H1 (cell line): Measurements from ENCODE around the gene DEGS2. TPM values are rescaled to one million over a fixed set of nuclear protein-coding genes. Genes with fewer than 3 reads are reported as not detected.

Source experiments
- CTCF ChIA-PET: fragments of 300-600 bp; sonication (Branson Sonifier 250); formaldehyde crosslinking; loops from one replicate; lab custom pipeline; 2021; ENCODE audit not compliant: partially characterized antibody; lab: Charles Lee
- POLR2A ChIA-PET: fragments of 300-600 bp; sonication (Branson Sonifier 250); formaldehyde crosslinking; loops from one replicate; lab custom pipeline; 2021; ENCODE audit warnings: inconsistent platforms; ENCODE audit not compliant: partially characterized antibody; lab: Charles Lee
- DNase-seq, 2 experiments: peaks; one replicate each; pipeline versions ENCODE4 v3.0.0 to v3.0.0-alpha.2; 2010 to 2022; ENCODE audit warnings: low spot score in 2 of 2, low read depth in 1 of 2, mixed read lengths in 1 of 2
- FAIRE-seq: peaks from 2 replicates; lab custom pipeline; 2011; peaks lifted over from hg19 to GRCh38; lab: Jason Lieb, UNC
- H2AFZ ChIP-seq: 2 replicates; pipeline ENCODE4 v1.8.1; 2012; ENCODE audit warnings: low read length, inconsistent platforms
- H2AK5ac ChIP-seq: 2 replicates; pipeline ENCODE4 v1.6.1; 2013; ENCODE audit warnings: low read depth, low read length
- H2BK120ac ChIP-seq: replicated peaks from 2 replicates; pipeline ENCODE3; 2013; ENCODE audit warnings: low read depth, low read length, inconsistent platforms
- H2BK12ac ChIP-seq: 2 replicates; pipeline ENCODE4 v1.6.1; 2013; ENCODE audit warnings: low read depth, low read length
- H2BK15ac ChIP-seq: 2 replicates; pipeline ENCODE4 v1.6.1; 2013; ENCODE audit warnings: low read length
- H2BK20ac ChIP-seq: 2 replicates; pipeline ENCODE4 v1.6.1; 2013; ENCODE audit warnings: low read length
- H2BK5ac ChIP-seq: 2 replicates; pipeline ENCODE4 v1.6.1; 2013; ENCODE audit warnings: low read depth, low read length
- H3K14ac ChIP-seq: 2 replicates; pipeline ENCODE4 v1.6.1; 2013; ENCODE audit warnings: inconsistent platforms; ENCODE audit not compliant: insufficient read length
- H3K18ac ChIP-seq: 2 replicates; pipeline ENCODE4 v1.6.1; 2013; ENCODE audit warnings: low read length; ENCODE audit errors: extremely low read depth
- H3K23ac ChIP-seq: 2 replicates; pipeline ENCODE4 v1.6.1; 2013; ENCODE audit warnings: inconsistent platforms; ENCODE audit not compliant: insufficient read length
- H3K23me2 ChIP-seq: 2 replicates; pipeline ENCODE4 v1.6.1; 2013; ENCODE audit warnings: low read depth, low read length
- H3K27ac ChIP-seq: 2 replicates; pipeline ENCODE4 v1.6.1; 2011; ENCODE audit warnings: low read depth, low read length, inconsistent platforms
- H3K27me3 ChIP-seq, 4 experiments: replicated peaks in 1 of 4; 1 replicate in 1 of 4; 2 replicates in 3 of 4; pipeline versions ENCODE4 v1.6.1 to v1.8.1; 2011 to 2013; ENCODE audit warnings: low read length in 3 of 4, mild to moderate bottlenecking in 3 of 4, inconsistent platforms in 2 of 4, mixed read lengths in 2 of 4, moderate library complexity in 1 of 4; ENCODE audit not compliant: control insufficient read depth in 3 of 4, insufficient read depth in 3 of 4; ENCODE audit errors: extremely low read depth in 1 of 4
- H3K36me3 ChIP-seq, 4 experiments: 2 replicates each; pipeline versions ENCODE4 v1.6.1 to v1.8.1; 2011 to 2013; ENCODE audit warnings: mild to moderate bottlenecking in 4 of 4, low read length in 3 of 4, moderate library complexity in 2 of 4, control low read depth in 1 of 4, inconsistent platforms in 1 of 4; ENCODE audit not compliant: insufficient read depth in 4 of 4, control insufficient read depth in 2 of 4
- H3K4ac ChIP-seq: replicated peaks from 2 replicates; pipeline ENCODE3; 2013; ENCODE audit warnings: low read length, low read depth, mixed read lengths, inconsistent platforms; ENCODE audit not compliant: insufficient read length
- H3K4me1 ChIP-seq, 4 experiments: replicated peaks in 1 of 4; 1 replicate in 1 of 4; 2 replicates in 3 of 4; pipeline versions ENCODE4 v1.6.1 to v1.8.1; 2011 to 2013; ENCODE audit warnings: low read length in 3 of 4, inconsistent platforms in 2 of 4, mixed read lengths in 1 of 4; ENCODE audit not compliant: insufficient read depth in 4 of 4, control insufficient read depth in 3 of 4
- H3K4me2 ChIP-seq, 2 experiments: 2 replicates each; pipeline versions ENCODE4 v1.6.1 to v1.8.1; 2011 to 2013; ENCODE audit warnings: low read depth in 2 of 2, low read length in 2 of 2, control low read depth in 1 of 2, inconsistent platforms in 1 of 2, mild to moderate bottlenecking in 1 of 2; ENCODE audit not compliant: insufficient read depth in 1 of 2
- H3K4me3 ChIP-seq, 4 experiments: fragments of 200-600, 300-600 bp in 1 of 4; sonication (generic), shearing (Covaris generic), sonication (Bioruptor Twin) in 1 of 4; 2 replicates each; pipeline versions ENCODE4 v1.5.1 to v1.8.1; 2011 to 2016; ENCODE audit warnings: low read length in 4 of 4, low read depth in 3 of 4, control low read depth in 2 of 4, inconsistent platforms in 2 of 4, mild to moderate bottlenecking in 2 of 4, mixed read lengths in 1 of 4, moderate library complexity in 1 of 4; ENCODE audit not compliant: insufficient read depth in 2 of 4; ENCODE audit errors: extremely low read depth in 1 of 4
- H3K56ac ChIP-seq: replicated peaks from 2 replicates; pipeline ENCODE3; 2013; ENCODE audit warnings: low read depth, mild to moderate bottlenecking, mixed read lengths, low read length, inconsistent platforms; ENCODE audit not compliant: insufficient read length
- H3K79me1 ChIP-seq: 2 replicates; pipeline ENCODE4 v1.6.1; 2013; ENCODE audit warnings: low read depth, low read length, control low read depth
- H3K79me2 ChIP-seq, 2 experiments: 2 replicates each; pipeline versions ENCODE4 v1.6.1 to v1.8.1; 2012 to 2013; ENCODE audit warnings: low read length in 2 of 2, mild to moderate bottlenecking in 2 of 2, inconsistent platforms in 1 of 2; ENCODE audit not compliant: insufficient read depth in 2 of 2, control insufficient read depth in 1 of 2
- H3K9ac ChIP-seq, 4 experiments: replicated peaks in 1 of 4; 1 replicate in 1 of 4; 2 replicates in 3 of 4; pipeline versions ENCODE4 v1.6.1 to v1.8.1; 2011 to 2013; ENCODE audit warnings: low read depth in 3 of 4, low read length in 3 of 4, control low read depth in 2 of 4, mild to moderate bottlenecking in 2 of 4, moderate library complexity in 2 of 4, inconsistent platforms in 1 of 4; ENCODE audit errors: extremely low read depth in 1 of 4
- H3K9me3 ChIP-seq, 2 experiments: 2 replicates each; pipeline versions ENCODE4 v1.6.1 to v1.8.1; 2012 to 2013; ENCODE audit warnings: mild to moderate bottlenecking in 2 of 2, moderate library complexity in 2 of 2, control low read depth in 1 of 2, inconsistent platforms in 1 of 2, low read depth in 1 of 2, low read length in 1 of 2, mixed read lengths in 1 of 2; ENCODE audit not compliant: insufficient read depth in 2 of 2
- H4K20me1 ChIP-seq, 2 experiments: replicated peaks in 1 of 2; 2 replicates each; pipeline versions ENCODE3 to v1.8.1; 2011 to 2013; ENCODE audit warnings: inconsistent platforms in 2 of 2, low read length in 2 of 2, mild to moderate bottlenecking in 1 of 2; ENCODE audit not compliant: insufficient read depth in 2 of 2, control insufficient read depth in 1 of 2
- H4K5ac ChIP-seq: 2 replicates; pipeline ENCODE4 v1.6.1; 2013; ENCODE audit warnings: low read length, low read depth, mixed read lengths, inconsistent platforms; ENCODE audit not compliant: insufficient read length
- H4K8ac ChIP-seq: 2 replicates; pipeline ENCODE4 v1.8.0; 2013; ENCODE audit warnings: mild to moderate bottlenecking, moderate library complexity, low read length, inconsistent platforms; ENCODE audit not compliant: insufficient read depth; ENCODE audit errors: extremely low read depth
- H4K91ac ChIP-seq: replicated peaks from 2 replicates; pipeline ENCODE3; 2013; ENCODE audit warnings: low read length, mixed read lengths, inconsistent platforms; ENCODE audit not compliant: insufficient read length
- EZH2 ChIP-seq: fragments of 200-600 bp; sonication (generic); IDR thresholded peaks from 2 replicates; pipeline ENCODE4 v1.7.1; 2012; ENCODE audit warnings: low read depth, mild to moderate bottlenecking, moderate library complexity, low read length, inconsistent platforms; ENCODE audit not compliant: severe bottlenecking
- GTF2F1 ChIP-seq: IDR thresholded peaks from 2 replicates; pipeline ENCODE4 v1.6.1; 2012; ENCODE audit warnings: low read depth, low read length, improper control_type of control experiment, borderline replicate concordance
- KDM1A ChIP-seq: fragments of 200-600, 300-600 bp; sonication (generic); IDR thresholded peaks from 2 replicates; pipeline ENCODE4 v1.7.1; 2016; ENCODE audit warnings: mild to moderate bottlenecking, low read length, borderline replicate concordance
- NANOG ChIP-seq: IDR thresholded peaks from 2 replicates; pipeline ENCODE4 v1.6.1; 2011; ENCODE audit warnings: low read length, low read depth, mild to moderate bottlenecking, inconsistent platforms; ENCODE audit not compliant: insufficient read depth, poor library complexity, severe bottlenecking
- NRF1 ChIP-seq: IDR thresholded peaks from 2 replicates; pipeline ENCODE4 v1.6.1; 2011; ENCODE audit warnings: mild to moderate bottlenecking, low read depth, low read length, improper control_type of control experiment
- RAD21 ChIP-seq, 2 experiments: IDR thresholded peaks in 1 of 2; conservative IDR thresholded peaks in 1 of 2; 2 replicates each; pipeline ENCODE4 v1.6.1; 2011; ENCODE audit warnings: low read depth in 2 of 2, low read length in 2 of 2, improper control_type of control experiment in 1 of 2, inconsistent platforms in 1 of 2, mild to moderate bottlenecking in 1 of 2, moderate library complexity in 1 of 2
- RXRA ChIP-seq: IDR thresholded peaks from 2 replicates; pipeline ENCODE4 v1.6.1; 2011; ENCODE audit warnings: low read depth, mild to moderate bottlenecking, low read length, moderate library complexity; ENCODE audit not compliant: insufficient read depth
- WGBS, 2 experiments: shearing (Covaris generic) in 1 of 2; methylation state at CpG; one replicate each; pipeline versions ENCODE4 v1.1.6 to v1.1.7; 2013 to 2015; ENCODE audit warnings: low lambda C conversion rate in 2 of 2, mixed read lengths in 2 of 2, inconsistent platforms in 1 of 2, low coverage in 1 of 2, missing lambda C conversion rate in 1 of 2; ENCODE audit not compliant: insufficient replicate concordance in 2 of 2, insufficient coverage in 1 of 2, insufficient read length in 1 of 2; ENCODE audit errors: extremely low coverage in 1 of 2, missing lambda C conversion rate in 1 of 2; 5-methylcytosine and 5-hydroxymethylcytosine counted together
- polyA plus RNA-seq, 7 experiments: library from polyadenylated mRNA; depleted of rRNA in 3 of 7; stranded (reverse) in 5 of 7; unstranded in 2 of 7; fragments of >200 nt in 5 of 7; fragments of 200-250 nt in 2 of 7; gene quantifications; 1 replicate in 5 of 7; 2 replicates in 1 of 7; 4 replicates in 1 of 7; pipeline versions ENCODE4 v1.2.1 to v1.2.3, GENCODE V29; 2011 to 2013; ENCODE audit warnings: missing spikeins in 2 of 7, mixed read lengths in 2 of 7
- total RNA-seq: library from RNA; stranded (reverse); fragmentation: NEBNext Ultra II Directional; extraction: Animal tissue kit (Norgen Biotek cat#: 25700); gene quantifications from 2 replicates; pipeline ENCODE4 v1.2.1, GENCODE V29; 2021

Gene DEGS2
- total and polyA plus RNA-seq, 2 of the 8 experiments (the other 6 are each of a cell fraction or from before 2014, with no cell fraction given): 0.61 to 0.82 TPM

DNA sequence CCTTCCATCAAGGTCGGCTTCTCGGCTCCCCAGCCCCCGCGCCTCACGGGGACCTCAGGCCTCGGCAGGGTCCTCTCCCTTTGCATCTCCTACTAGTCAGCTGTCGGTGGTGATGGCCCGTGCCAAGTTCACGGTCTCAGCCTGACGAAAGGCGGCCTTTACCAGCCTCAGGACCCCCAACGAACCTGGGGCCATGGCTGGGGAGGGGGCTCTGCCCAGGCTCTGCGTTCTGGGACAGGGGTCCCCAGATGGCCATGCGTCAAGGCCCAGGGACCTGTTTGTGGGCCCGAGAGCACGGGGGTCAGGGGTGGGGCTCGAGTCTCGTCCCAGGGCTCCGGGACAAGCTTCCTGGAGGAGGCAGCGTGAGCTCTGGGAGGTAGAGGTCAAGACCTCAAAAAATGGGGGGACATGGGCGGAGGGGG lies 32.8 kb upstream of the DEGS2 start:
- Histone ChIP-seq H3K4ac (peak overlapping the region; percentile 44), H3K18ac (peak overlapping the region; percentile 99), H2BK12ac (peak overlapping the region; percentile 44; the same call in 1 of the 2 replicates), H4K91ac (peak overlapping the region; percentile 37), H2AFZ (peak overlapping the region; percentile 37; the same call in 1 of the 2 replicates), H2BK20ac (no peak overlapping the region), H2AK5ac (no peak overlapping the region), H3K27me3 (no peaks in the 10 kb centered on the region), H3K9me3 (no peaks in the 10 kb centered on the region), H3K79me2 (no peaks in the 10 kb centered on the region), H4K20me1 (no peaks in the 10 kb centered on the region), H3K23ac (no peak overlapping the region), H2BK15ac (0 out of 2 replicates have a peak overlapping the region, but pooled peaks have one; percentile 61), H3K9ac (peak overlapping the region in 2 of 4 experiments; percentile 42 to 48; a peak in 2 of 7 replicates), H3K14ac (no peak overlapping the region), H3K79me1 (no peaks in the 10 kb centered on the region), H2BK120ac (no peak overlapping the region), H3K4me1 (peaks cover 4 to 12% (median 10%) of the 10 kb centered on the region in 4 experiments; a peak in 6 of 7 replicates), H3K4me3 (peak overlapping the region in 3 of 4 experiments; percentile 29 to 45 (median 42); a peak in 6 of 8 replicates), H4K8ac (peak overlapping the region; percentile 84), H3K36me3 (no peaks in the 10 kb centered on the region), H2BK5ac (peak overlapping the region; percentile 44; the same call in 1 of the 2 replicates), H3K27ac (no peak overlapping the region), H3K4me2 (peak overlapping the region in 1 of 2 experiments; percentile 66; a peak in 3 of 4 replicates), H4K5ac (peak overlapping the region; percentile 45), H3K56ac (no peak overlapping the region), H3K23me2 (no peaks in the 10 kb centered on the region)
- ChIA-PET CTCF (interaction anchor here (0.6 to 3.8 kb wide), 25 partner anchors 11 to 119 kb away, joined by 3 to 30 read pairs (median 5); partner anchors contain the start of gene DEGS2), POLR2A (interaction anchor here (1.0 to 1.1 kb wide), 2 partner anchors 31 to 44 kb away, joined by 4 to 6 read pairs; no protein-coding TSS in a partner anchor)
- FAIRE-seq: no peak
- WGBS, 2 experiments: 90% methylated on average over 18 of the region's 21 CpGs; no CpG with 5 or more reads in 1 of the 2 experiments
- peak in 1 of 2 experiments; percentile 55 for DNase-seq
- TF ChIP-seq KDM1A (no peak), RAD21 (IDR thresholded peaks at IDR 0.05 in 1 of 2, conservative IDR thresholded peaks at IDR 0.05 in 1 of 2; ENCODE audit: low read depth in 2 of 2, low read length in 2 of 2) (no peak), NRF1 (no peak), GTF2F1 (no peak), NANOG (no peak), EZH2 (no peak), RXRA (no peak)
